ENCODE results near the gene CXCL1.

The CXCL1 gene

DNA sequence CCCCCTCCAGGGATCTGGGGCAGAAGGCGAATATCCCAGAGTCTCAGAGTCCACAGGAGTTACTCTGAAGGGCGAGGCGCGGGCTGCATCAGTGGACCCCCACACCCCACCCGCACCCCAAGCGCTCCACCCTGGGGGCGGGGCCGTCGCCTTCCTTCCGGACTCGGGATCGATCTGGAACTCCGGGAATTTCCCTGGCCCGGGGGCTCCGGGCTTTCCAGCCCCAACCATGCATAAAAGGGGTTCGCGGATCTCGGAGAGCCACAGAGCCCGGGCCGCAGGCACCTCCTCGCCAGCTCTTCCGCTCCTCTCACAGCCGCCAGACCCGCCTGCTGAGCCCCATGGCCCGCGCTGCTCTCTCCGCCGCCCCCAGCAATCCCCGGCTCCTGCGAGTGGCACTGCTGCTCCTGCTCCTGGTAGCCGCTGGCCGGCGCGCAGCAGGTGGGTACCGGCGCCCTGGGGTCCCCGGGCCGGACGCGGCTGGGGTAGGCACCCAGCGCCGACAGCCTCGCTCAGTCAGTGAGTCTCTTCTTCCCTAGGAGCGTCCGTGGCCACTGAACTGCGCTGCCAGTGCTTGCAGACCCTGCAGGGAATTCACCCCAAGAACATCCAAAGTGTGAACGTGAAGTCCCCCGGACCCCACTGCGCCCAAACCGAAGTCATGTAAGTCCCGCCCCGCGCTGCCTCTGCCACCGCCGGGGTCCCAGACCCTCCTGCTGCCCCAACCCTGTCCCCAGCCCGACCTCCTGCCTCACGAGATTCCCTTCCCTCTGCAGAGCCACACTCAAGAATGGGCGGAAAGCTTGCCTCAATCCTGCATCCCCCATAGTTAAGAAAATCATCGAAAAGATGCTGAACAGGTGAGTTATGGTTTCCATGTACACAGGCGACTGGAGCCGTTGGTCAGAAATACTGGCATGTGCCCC, at the start of gene CXCL1:
Gene CXCL1, plus strand, starts transcription at position 264 of the 926 bp plus-strand sequence. Its CDS starts 78 bp downstream, at position 342.
- no peak for DNase-seq (ENCODE audit: low read depth)

DNA sequence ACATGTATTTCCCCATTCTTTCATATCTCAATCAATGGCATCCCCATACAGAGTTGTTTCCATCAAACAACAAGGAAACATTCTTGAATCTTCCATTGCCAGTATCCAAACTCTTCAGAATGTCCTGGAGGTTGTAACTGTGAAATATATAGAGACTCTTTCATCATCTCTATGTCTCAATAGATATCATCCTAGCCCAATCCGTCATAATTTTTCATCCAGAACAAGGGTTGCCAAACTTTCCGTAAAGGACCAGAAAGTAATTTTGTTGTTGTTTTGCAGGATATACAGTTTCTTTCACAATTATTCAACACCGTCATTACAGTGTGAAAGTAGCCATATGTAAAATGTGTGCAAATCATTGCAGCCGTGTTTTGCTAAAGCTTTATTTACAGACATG, 47.9 kb upstream of the CXCL1 start:
- DNase-seq (ENCODE audit: low read depth), result no peak

- DNase-seq (ENCODE audit: low read depth), result no peak
Observed at GRCh38 chr4:73822389-73822788, 46.8 kb upstream of the CXCL1 start.

DNA sequence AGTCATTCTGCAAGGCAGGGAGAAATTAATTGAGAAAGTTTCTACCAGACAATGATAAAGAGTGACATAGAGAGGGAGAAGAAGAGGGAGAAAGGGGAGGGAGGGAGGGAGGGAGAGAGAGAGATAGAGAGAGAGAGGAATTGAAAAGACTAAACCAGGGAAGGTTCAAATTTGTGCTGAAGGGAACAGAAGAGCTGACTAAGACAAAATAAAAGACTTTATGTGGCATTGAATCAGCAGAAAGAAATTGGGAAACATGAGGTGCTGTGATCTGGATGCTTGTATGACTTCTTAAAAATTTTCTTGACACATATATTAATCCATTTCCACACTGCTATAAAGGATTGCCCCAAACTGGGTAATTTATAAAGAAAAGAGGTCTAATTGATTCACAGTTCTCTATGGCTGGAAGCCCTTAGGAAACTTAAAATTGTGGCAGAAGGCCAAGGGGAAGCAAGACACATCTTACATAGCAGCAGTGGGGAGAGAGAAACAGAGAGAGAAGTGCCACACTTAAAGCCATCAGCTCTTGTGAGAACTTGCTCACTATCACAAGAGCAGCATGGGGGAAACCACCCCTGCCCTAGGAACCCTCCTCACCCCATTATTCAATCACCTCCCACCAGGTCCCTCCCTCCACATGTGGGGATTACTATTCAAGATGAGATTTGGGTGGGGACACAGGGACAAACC, 46.2 kb upstream of the CXCL1 start:
- DNase-seq (ENCODE audit: low read depth), result no peak

DNA sequence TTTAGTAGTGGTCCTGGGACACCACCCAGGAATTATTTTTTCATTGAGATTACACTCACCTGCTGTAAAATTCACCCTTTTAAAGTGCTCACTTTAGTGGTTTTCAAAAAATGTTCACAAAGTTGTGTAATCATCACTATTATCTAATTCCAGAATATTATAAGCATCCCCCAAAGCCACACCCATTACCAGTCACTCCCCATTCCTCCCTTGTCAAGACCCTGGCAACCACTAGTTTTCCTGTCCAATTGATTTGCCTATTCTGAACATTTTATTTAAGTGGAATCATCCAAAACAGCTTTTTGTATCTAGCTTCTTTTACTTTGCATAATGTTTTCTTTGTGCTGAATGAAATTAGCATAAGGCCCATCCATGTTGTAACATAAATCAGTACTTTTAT, 45.4 kb upstream of the CXCL1 start:
- no peak for DNase-seq (ENCODE audit: low read depth)

GRCh38 chr4:73828956-73829355, 40.2 kb upstream of the CXCL1 start:
- DNase-seq (ENCODE audit: low read depth), result no peak

GRCh38 chr4:73831569-73831968, 37.6 kb upstream of the CXCL1 start:
- DNase-seq (ENCODE audit: low read depth), result peak; percentile 31

DNA sequence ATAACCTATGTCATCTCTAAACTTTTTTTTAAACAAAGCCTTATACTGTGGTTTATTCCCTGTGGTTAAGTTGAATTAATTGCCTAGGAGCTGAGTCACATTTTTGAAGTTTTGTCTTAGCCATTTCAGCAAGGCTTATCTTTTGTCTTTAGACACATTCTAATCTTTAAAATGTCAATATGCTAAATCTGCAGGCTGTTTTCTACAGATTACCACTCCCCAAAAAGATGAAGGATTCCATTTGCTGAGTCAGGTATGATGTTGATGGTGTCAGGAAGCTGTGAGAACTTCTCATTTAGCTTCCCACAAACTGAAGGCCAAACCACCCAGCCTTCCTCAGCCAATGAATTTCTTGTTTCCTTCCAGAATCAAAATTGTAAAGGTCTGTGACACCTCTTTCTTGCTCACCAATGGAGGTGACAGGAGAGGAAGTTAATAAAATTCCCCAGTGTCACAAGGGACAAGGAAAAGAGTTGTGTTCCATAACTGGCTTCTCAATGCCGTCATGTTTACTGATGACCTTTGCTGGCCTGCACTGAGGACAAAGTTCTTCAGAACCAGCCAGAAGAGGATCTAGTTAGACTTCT, 36.4 kb upstream of the CXCL1 start:
- no peak for DNase-seq (ENCODE audit: low read depth)

- DNase-seq (ENCODE audit: low read depth), result no peak
Observed at GRCh38 chr4:73836373-73837279, 32.6 kb upstream of the CXCL1 start, which contains the start of gene CXCL6. CXCL6 (plus strand) TSS chr4:73836678; CDS start chr4:73836751, 73 bp downstream.

DNA sequence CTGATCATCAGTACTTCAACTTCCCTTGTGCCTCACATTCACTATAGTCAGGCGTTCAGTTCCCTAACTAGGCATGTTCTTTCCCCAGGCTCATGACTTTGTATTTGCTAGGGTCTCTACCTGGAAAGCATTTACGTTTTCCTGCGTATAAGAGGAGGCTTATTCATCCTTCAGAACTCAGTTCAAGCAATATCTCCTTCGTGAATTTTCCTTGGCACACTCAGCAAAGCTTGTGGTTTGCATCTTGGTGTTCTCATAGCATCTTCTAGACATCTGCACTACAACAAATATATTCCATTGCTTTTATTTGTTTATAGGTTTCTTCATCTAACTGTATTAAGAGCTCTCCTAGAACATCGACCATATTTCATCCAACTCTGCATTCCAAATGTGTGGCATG, 30.1 kb upstream of the CXCL1 start:
- no peak for DNase-seq (ENCODE audit: low read depth)

GRCh38 chr4:73839715-73840114, 29.5 kb upstream of the CXCL1 start:
- no peak for DNase-seq (ENCODE audit: low read depth)

- no peak for DNase-seq (ENCODE audit: low read depth)
Observed at GRCh38 chr4:73841243-73841925, 27.8 kb upstream of the CXCL1 start.

DNA sequence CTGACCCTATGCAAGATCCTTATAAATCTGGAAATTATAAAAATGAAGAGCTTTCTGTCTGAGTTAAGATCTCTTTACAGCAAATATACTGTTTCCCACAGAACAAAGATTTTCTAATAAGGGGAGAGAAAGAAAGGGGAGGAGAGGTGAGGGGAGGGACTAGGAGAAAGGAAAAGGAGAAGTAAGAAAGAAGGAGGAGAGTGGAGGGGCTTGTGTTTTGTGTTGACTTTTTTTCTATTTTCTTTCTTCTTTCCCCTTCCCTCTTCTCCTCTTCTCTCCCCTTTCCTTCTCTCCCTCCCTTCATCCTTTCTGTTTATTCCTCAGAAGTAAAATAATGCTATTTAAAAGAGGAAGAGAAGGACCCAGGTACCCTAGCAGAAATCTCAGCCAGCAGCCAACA, 26.5 kb upstream of the CXCL1 start:
- DNase-seq (ENCODE audit: low read depth), result no peak

DNA sequence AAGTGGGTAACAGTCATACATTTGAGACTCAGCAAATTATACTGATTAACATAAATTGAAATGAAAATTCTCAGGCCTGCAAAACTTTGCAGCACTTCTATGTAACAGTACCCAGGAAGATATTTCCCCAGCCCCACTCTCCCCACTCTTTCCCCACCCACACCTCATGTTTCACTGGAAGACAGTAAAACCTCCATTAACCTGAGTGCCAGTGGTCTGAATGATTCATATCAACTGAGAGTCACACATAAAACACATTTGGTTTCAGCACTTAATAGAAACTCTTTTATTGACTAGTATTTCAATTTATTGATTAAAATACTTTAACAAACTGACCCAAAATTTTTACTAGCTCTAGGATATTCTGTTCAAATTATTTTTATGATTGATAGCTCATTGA, 25.8 kb upstream of the CXCL1 start:
- DNase-seq (ENCODE audit: low read depth), result no peak

GRCh38 chr4:73844345-73844744, 24.8 kb upstream of the CXCL1 start:
- no peak for DNase-seq (ENCODE audit: low read depth)

- DNase-seq (ENCODE audit: low read depth), result no peak
Observed at GRCh38 chr4:73844806-73845205, 24.4 kb upstream of the CXCL1 start.

GRCh38 chr4:73847526-73848182, 21.5 kb upstream of the CXCL1 start:
- no peak for DNase-seq (ENCODE audit: low read depth)

DNA sequence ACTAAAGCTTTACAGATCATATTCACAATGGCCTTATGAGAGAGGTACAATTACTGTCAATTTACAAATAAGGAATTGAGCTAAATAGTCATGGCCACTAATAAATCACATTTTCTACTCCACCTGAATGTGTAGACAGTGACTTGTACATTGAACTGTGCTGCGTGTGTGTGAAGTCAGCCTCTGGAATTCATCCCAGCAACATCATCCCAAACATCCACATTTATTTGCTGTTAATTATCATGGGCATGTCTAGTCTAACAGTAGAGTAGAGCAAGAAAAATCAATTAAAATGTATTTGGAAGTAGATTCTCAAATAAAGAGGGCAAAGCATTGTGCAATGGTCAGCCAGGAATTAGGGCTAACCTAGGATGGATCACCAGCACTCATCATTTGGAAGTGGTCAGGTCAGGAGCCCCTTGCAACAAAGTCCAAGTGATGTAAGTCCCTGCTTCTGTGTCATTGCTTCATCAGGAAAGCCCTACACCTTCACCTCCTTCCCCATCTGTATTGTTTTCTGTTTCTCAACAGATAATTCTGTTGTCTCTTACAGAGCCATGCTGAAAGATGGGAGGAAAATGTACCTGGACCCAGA, 20.9 kb upstream of the CXCL1 start:
- no peak for DNase-seq (ENCODE audit: low read depth)

DNA sequence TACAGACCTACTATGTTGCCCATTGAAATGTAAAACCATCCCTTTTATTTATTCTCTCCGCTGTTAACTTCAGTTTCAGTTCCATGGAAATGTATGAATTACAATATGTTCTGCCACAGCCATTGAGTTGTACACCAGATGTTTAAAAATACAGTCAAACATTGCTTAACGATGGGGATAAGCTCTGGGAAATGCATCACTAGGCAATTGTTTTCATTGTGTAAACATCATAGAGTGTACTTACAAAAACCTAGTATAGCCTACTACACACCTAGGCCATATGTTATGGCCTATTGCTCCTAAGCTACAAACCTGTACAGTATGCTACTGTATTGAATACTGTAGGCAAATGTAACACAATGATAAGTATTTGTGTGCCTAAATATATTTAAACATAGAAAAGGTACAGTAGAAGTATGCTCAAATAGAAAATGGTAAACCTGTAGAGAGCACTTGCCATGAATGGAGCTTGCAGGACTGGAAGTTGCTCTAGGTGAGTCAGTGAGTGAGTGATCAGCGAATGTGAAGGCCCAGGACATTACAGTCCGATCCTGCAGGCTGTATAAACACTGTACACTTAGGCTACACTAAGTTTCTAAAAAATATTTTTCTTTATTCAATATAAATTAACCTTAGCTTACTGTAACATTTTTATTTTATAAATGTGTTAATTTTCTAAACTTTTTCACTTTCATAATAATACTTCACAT, 18.8 kb upstream of the CXCL1 start:
- DNase-seq (ENCODE audit: low read depth), result no peak

- DNase-seq (ENCODE audit: low read depth), result no peak
Observed at GRCh38 chr4:73851293-73851692, 17.9 kb upstream of the CXCL1 start.
